Retinal pigment epithelial cell (primary cell): ENCODE results near the gene RPS15.

Experiments used
- DNase-seq: peaks from one replicate; pipeline ENCODE4 v3.0.0-alpha.2; 2010; ENCODE audit warnings: low read depth
- H3K4me3 ChIP-seq: 2 replicates; pipeline ENCODE4 v1.5.1; 2011; ENCODE audit warnings: mild to moderate bottlenecking, low read length, control low read depth, moderate library complexity
- TF ChIP-seq, protein P1 (sequence below): conservative IDR thresholded peaks from 2 replicates; pipeline ENCODE4 v1.5.1; 2011; ENCODE audit warnings: low read depth, low read length, control low read depth, inconsistent platforms

RPS15 gene

DNA sequence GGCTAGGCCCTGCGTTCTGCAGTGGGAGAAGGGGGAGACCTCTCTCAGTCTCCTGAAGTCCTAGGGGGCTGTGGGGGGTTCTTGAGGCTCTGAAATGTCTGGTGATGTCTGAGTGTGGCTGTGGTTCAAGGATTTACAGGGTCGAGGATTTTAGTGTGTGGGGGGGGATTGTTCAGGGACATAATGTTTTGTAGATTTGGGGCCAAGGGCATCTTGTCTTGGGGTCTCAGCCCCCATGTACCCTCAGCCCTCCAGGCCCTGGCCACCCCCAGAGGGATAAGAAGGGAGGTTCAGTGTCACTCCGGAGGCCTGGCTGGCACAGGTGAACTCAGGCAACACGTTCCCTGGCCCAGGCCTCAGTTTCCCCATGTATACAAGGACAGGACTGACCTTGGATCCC lies 9.3 kb downstream of the RPS15 start:
- no peak overlapping the region for H3K4me3 ChIP-seq
- TF ChIP-seq, protein P1, sequence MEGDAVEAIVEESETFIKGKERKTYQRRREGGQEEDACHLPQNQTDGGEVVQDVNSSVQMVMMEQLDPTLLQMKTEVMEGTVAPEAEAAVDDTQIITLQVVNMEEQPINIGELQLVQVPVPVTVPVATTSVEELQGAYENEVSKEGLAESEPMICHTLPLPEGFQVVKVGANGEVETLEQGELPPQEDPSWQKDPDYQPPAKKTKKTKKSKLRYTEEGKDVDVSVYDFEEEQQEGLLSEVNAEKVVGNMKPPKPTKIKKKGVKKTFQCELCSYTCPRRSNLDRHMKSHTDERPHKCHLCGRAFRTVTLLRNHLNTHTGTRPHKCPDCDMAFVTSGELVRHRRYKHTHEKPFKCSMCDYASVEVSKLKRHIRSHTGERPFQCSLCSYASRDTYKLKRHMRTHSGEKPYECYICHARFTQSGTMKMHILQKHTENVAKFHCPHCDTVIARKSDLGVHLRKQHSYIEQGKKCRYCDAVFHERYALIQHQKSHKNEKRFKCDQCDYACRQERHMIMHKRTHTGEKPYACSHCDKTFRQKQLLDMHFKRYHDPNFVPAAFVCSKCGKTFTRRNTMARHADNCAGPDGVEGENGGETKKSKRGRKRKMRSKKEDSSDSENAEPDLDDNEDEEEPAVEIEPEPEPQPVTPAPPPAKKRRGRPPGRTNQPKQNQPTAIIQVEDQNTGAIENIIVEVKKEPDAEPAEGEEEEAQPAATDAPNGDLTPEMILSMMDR = no peak
- DNase-seq = no peak

DNA sequence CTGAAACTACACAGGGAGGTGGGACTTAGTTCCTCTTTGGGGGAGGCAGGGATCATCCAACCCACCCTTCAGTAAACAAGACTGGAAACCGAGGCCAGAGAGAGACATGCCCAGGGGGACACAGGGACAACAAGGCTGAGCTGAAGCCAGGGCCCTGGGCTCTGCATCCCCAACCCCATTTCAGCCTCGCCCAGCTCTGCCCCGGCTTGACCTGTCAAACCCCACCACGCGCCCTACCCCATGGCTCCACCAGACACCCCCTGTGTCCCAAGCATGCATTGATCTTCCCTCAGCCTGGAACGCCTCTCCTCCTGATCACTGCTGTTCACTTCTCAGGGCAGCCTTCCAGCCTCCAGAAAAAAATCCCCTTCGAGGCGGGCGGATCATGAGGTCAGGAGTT lies 9.7 kb downstream of the RPS15 start:
- no peak overlapping the region for H3K4me3 ChIP-seq
- no peak for DNase-seq
- TF ChIP-seq, protein P1 = no peak

DNA sequence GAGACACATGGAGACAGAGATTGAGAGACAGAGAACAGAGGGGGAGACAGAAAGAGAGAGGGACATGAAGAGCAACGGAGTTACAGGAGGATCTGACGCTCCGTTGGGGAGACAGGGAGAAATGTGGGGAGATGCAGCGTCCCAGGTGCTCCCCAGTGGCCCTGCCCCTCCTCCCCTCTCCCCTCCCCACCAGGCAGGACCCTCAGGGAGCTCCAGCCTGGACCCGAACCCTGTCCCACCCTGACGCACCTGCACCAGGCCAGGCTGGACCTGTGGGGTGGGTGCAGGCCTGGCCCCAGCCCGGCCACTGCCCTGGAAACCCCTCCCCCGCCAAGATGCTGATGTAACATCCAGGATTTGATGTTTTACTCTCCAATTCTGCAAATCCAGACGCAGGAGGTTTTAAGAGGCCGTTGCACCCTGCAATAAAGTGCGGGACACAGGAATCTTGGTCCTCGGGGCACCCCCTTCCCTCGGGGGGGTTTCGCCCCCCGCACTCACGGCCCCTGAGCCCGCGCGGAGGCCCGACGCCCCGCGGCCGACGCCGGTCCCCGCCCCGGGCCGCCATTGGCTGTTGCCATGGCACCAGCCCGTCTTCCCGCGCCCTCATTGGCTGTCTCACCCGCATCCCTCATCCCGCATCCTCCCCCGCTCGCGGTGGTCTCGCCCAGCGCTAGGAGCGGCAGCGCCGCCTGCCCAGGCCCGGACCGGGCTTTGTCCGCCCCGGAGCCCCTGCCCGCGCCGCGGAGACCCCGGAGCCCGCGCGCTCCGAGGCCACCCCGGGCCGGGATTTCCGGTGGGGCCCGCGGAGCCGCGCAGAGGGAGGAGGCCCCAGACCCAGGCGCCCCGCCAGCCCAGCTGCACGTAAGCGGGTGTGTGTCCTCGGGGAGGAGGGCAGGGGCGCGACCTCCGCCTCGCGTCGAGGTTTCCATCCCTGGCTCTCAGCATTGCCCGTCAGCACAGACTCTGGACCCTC lies 11.6 kb downstream of the RPS15 start, which contains the start of gene APC2:
Gene APC2 (plus strand): TSS at position 655 of the 976 bp plus-strand sequence. CDS start 2,881 bp downstream, outside the sequence.
- H3K4me3 ChIP-seq = no peak within 1 kb of the TSS
- no peak for DNase-seq
- TF ChIP-seq, protein P1 = no peak

DNA sequence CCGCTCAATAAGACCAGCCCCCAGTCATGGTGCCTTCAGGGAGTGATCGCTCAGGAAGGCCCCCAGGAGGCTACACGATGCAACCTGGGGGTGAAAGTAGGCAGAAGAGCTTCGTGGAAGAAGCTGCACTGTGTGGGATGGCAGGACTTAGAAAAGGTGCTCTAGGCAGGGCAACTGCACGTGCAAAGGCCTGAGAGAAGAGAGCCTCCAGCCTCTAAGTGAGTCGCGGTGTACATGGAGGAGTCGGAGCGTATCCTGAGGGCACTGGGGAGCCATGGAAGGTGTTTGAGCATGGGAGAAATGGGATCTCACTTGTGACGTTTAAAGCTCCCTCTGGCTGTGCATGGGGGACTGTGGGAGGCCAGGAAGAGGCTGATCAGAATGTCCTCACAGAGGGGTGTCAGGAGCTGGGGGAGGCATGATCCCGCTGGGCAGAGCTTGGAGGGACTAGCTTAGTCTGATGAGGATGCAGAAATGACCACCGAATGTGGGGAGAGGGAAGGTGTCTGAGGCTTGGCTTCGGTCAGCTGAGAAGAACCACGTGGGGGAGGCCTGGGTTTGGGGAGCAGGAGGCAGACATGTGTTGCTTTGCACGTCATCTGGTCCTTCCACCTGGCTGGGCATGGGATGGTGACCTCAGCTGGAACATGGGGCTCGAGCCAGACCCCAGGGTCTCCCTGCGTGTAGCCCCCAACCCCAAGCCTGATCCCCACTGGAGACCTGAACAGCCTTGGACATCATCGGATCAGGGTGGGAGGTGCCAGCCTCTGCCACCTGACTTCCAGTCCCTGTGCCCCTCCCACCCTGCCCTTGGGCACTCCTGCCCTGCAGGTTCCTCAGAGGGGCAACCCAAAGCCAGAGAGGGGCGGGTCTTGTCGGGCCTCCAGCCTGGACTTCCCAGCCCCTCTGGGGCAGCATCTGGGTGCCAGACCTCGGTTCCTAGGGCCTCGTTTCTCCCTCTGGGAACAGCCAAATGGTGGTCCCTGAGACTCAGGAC lies 12.8 kb downstream of the RPS15 start:
- H3K4me3 ChIP-seq = no peak overlapping the region
- TF ChIP-seq, protein P1 = no peak
- DNase-seq = no peak

- H3K4me3 ChIP-seq = no peak overlapping the region
- no peak for DNase-seq
Observed at GRCh38 chr19:1451916-1452801, 14.0 kb downstream of the RPS15 start.

More at GRCh38 chr19:1451916-1452801, 14.0 kb downstream of the RPS15 start:
- TF ChIP-seq, protein P1 = no peak
